Parietal lobe (tissue), 2 donors: ENCODE measurements around the gene TMEM248. TPM values are rescaled to one million over a fixed set of nuclear protein-coding genes. Genes with fewer than 3 reads are reported as not detected.

Source experiments
- small RNA-seq: library from RNA; depleted of rRNA; stranded (forward); fragments of <200 nt; gene quantifications from one replicate; pipeline ENCODE3, GENCODE V24; 2014; ENCODE audit warnings: low replicate concordance
- total RNA-seq: library from RNA; depleted of rRNA; stranded (reverse); fragments of >200 nt; gene quantifications from one replicate; pipeline ENCODE4 v1.2.3, GENCODE V29; 2014

The TMEM248 gene
- 50.7 TPM for total RNA-seq

GRCh38 chr7:66920769-66921395 lies at the start of gene TMEM248:
Gene TMEM248 (plus strand): TSS chr7:66921225. CDS start chr7:66941866, 20,641 bp downstream.

GRCh38 chr7:66995050-66995776 lies 74.2 kb downstream of the TMEM248 start, which contains the start of gene SBDS:
Gene SBDS (minus strand): TSS chr7:66995586. CDS start chr7:66995417, 169 bp downstream.

GRCh38 chr7:66996444-66997191 lies 75.6 kb downstream of the TMEM248 start, which contains the start of gene TYW1:
Gene TYW1 (plus strand): TSS chr7:66996833. CDS start chr7:66996979, 146 bp downstream.

Small RNA genes lying within 50 kb of the gene (small RNA-seq; reads per million reads assigned to genes)
- gene RF00017 (not detected), gene RN7SL43P (not detected), gene RNU6-1254P (not detected)

Other genes starting within 250 kb of the TMEM248 start
- gene RABGEF1, start 180.5 kb upstream of the TMEM248 start, total RNA-seq: 52.6 TPM
- 42.3 TPM for gene SBDS, start 74.4 kb downstream of the TMEM248 start, total RNA-seq
- gene TYW1, start 75.6 kb downstream of the TMEM248 start, total RNA-seq: 15.3 TPM